Cardiac muscle cell (in vitro differentiated cells and primary cell): ENCODE measurements around the gene UCK2. TPM values are rescaled to one million over a fixed set of nuclear protein-coding genes. Genes with fewer than 3 reads are reported as not detected.

ENCODE experiments used
- DNase-seq, 2 donors: peaks; one replicate each; pipeline versions ENCODE4 v3.0.0 to v3.0.0-alpha.2; 2010 to 2017; ENCODE audit warnings: low read depth in 1 of 2, low spot score in 1 of 2
- H3K27ac ChIP-seq: fragments of 200-600 bp; sonication (generic); 2 replicates; pipeline ENCODE4 v1.5.1; 2016
- H3K27me3 ChIP-seq: fragments of 200-600 bp; sonication (generic); 2 replicates; pipeline ENCODE4 v1.6.0; 2016; ENCODE audit warnings: control low read depth
- H3K36me3 ChIP-seq: fragments of 200-600 bp; sonication (generic); 2 replicates; pipeline ENCODE4 v1.5.1; 2016; ENCODE audit warnings: control low read depth
- H3K4me1 ChIP-seq: fragments of 200-600 bp; sonication (generic); 2 replicates; pipeline ENCODE4 v1.8.1; 2017; ENCODE audit warnings: low read depth, mild to moderate bottlenecking, mixed run types
- H3K4me3 ChIP-seq: fragments of 200-600 bp; sonication (generic); 2 replicates; pipeline ENCODE4 v1.5.1; 2016; ENCODE audit warnings: mild to moderate bottlenecking
- H3K9me3 ChIP-seq: fragments of 200-600 bp; sonication (generic); 2 replicates; pipeline ENCODE4 v1.5.1; 2017; ENCODE audit warnings: low read depth, mild to moderate bottlenecking, control low read depth
- CTCF ChIP-seq: IDR thresholded peaks from 2 replicates; pipeline ENCODE4 v1.5.1; 2012; ENCODE audit warnings: low read depth, mild to moderate bottlenecking, low read length
- polyA plus RNA-seq: library from polyadenylated mRNA; unstranded; fragments of >200 nt; fragmentation: Nextera tagmentation; extraction: Ambion mirVana; gene quantifications from 2 replicates; pipeline ENCODE4 v1.2.1, GENCODE V29; 2016
- total RNA-seq: library from RNA; depleted of rRNA; stranded (reverse); fragments of >200 nt; gene quantifications from 2 replicates; pipeline ENCODE4 v1.2.3, GENCODE V29; 2016

Gene UCK2
- total and polyA plus RNA-seq, 2 experiments from 2014 or later, result 19.0 to 29.6 TPM

GRCh38 chr1:165853528-165854075 is 26.2 kb downstream of the UCK2 start:
- Histone ChIP-seq H3K4me1 (peaks cover 28% of the 10 kb centered on the region), H3K36me3 (no peaks in the 10 kb centered on the region), H3K27ac (peak overlapping the region; percentile 31), H3K4me3 (no peak overlapping the region), H3K27me3 (peaks cover 13% of the 10 kb centered on the region), H3K9me3 (no peaks in the 10 kb centered on the region)
- TF ChIP-seq CTCF, result no peak
- DNase-seq, result no peak

DNA sequence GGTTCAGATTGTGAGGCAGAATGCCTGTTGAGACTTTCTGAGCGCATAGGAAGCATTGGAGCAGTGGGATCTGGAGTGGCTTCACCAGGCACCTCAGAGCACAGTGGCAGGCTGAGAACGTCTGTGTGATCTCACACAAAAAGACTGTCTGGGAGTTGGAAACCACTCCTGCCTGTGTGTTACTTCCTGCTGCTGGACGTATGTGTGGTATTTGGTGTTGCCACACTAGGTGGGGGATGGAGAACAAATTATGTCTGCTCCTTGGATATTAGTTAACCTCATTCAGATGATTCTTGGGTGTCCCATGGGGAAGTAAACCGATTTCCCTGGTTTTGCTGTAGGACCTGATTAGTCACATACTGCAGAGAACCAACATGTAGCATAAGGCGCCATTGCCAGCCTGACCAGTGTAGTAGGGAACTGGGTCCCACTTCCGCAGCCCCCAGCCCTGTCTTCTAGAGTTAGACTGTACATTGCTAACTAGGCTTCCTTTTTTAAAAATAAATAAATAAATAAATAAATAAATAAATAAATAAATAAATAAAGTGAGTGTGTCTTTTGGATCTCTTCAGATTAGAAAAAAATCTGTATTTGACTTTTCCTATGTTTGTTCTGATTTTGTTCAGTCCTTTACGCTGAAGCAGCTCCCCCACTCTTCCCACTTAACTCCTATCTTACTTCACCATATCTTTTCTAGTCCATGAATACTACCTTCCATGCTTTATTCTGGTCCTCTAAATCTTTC is 26.9 kb downstream of the UCK2 start:
- no peak for TF ChIP-seq CTCF
- Histone ChIP-seq H3K27me3 (peaks cover 11% of the 10 kb centered on the region), H3K27ac (peak overlapping the region; percentile 31), H3K4me3 (no peak overlapping the region), H3K9me3 (no peaks in the 10 kb centered on the region), H3K4me1 (peaks cover 28% of the 10 kb centered on the region), H3K36me3 (no peaks in the 10 kb centered on the region)
- peak; percentile 65 to 94 for DNase-seq

GRCh38 chr1:165855010-165855838 is 27.8 kb downstream of the UCK2 start:
- H3K27ac ChIP-seq, result no peak overlapping the region
- DNase-seq, result no peak
- no peak for TF ChIP-seq CTCF
- H3K36me3 ChIP-seq, result no peaks in the 10 kb centered on the region
- H3K4me3 ChIP-seq, result no peak overlapping the region
- H3K27me3 ChIP-seq, result peaks cover 10% of the 10 kb centered on the region
- peaks cover 28% of the 10 kb centered on the region for H3K4me1 ChIP-seq
- no peaks in the 10 kb centered on the region for H3K9me3 ChIP-seq

DNA sequence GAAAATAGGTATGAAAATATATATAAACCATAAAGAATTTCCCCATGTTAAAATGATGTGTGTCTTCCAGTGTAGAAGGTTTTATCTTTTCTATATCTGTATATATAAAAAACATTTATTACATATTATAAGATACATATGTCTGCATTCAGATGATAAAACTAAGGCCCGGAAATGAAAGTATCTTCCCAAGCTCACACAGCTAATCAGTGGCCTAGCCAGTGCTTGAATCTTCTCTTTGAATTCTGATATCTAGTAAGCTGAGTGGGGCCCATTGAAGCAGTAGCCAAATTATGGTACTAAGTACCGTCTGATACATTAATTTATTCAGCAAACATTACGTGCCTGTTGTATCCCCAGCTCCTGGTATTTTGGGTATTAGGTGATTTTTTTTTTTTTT is 28.6 kb downstream of the UCK2 start:
- Histone ChIP-seq H3K4me1 (peaks cover 28% of the 10 kb centered on the region), H3K36me3 (no peaks in the 10 kb centered on the region), H3K9me3 (no peaks in the 10 kb centered on the region), H3K27me3 (peaks cover 10% of the 10 kb centered on the region), H3K27ac (no peak overlapping the region), H3K4me3 (no peak overlapping the region)
- TF ChIP-seq CTCF, result no peak
- no peak for DNase-seq

DNA sequence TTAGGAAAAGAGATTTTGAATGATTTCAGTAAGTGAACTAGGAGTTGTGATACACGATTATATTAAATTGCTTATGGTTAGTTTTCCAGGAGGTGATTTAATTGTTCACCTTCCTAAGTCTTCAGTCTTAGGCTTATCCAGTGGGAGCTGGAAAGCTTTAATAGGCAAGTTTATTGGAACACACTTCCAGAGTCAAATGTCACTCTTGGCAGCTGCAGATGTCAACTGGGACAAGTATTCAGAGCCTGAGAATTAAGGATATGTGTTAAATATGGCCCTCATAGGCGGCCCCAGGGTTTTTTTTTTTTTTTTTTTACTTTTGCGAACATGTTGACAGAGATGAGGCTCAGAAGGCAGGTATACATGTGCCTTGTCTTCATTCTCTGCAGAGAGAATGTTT is 29.2 kb downstream of the UCK2 start:
- H3K27me3 ChIP-seq, result peaks cover 5% of the 10 kb centered on the region
- DNase-seq, result no peak
- H3K4me3 ChIP-seq, result no peak overlapping the region
- no peaks in the 10 kb centered on the region for H3K9me3 ChIP-seq
- no peak for TF ChIP-seq CTCF
- no peaks in the 10 kb centered on the region for H3K36me3 ChIP-seq
- H3K4me1 ChIP-seq, result peaks cover 28% of the 10 kb centered on the region
- H3K27ac ChIP-seq, result no peak overlapping the region
